Heart left ventricle (tissue), 13 donors: ENCODE data around the gene LY9.

Experiments used
- POLR2A ChIP-seq, 2 donors: fragments of 450-650 bp; IDR thresholded peaks; one replicate each; pipeline ENCODE4 v1.6.1; 2017; ENCODE audit warnings: antibody characterized with exemption in 2 of 2, mild to moderate bottlenecking in 2 of 2, moderate library complexity in 2 of 2
- TF ChIP-seq, protein P1 (sequence below), 12 donors: fragments of 200-600 bp; sonication (generic) in 4 of 12; IDR thresholded peaks; one replicate each; pipeline versions ENCODE4 v1.5.0 to v1.8.0; 2018 to 2022; ENCODE audit warnings: antibody characterized with exemption in 12 of 12, mild to moderate bottlenecking in 5 of 12
- donor health status: ischemic (EF 13 %, LVEDD 7.1; RV severe dilation, severe dysfunction).
- donor health status: DM: no; HTN: yes; CAD: no.
- donor health status: DM: no; HTN: no; CAD: no.
- donor health status: ischemic (EF 25% LVEDD 6.9; RV normal size, moderate dysfunction).
- donor health status: ischemic (EF 25% LVEDD 5.7; RV mildly dilated, moderate dysfunction).
- donor health status: ischemic (EF 35%, LVEDD 5.7; RV mildly dilated, moderate dysfunction).
- donor health status: nonischemic (EF 11% LVEDD 7.7; RV severe dilation, severe dysfunction).
- donor health status: DM: yes; HTN: yes; CAD: no.
- donor health status: PGD.
- donor health status: ischemic (EF 29% LVEDD 5.4; RV normal size, mild dysfunction).
- donor health status: nonischemic (EF 23%, LVEDD 6.1; RV moderate dilation, normal function).

DNA sequence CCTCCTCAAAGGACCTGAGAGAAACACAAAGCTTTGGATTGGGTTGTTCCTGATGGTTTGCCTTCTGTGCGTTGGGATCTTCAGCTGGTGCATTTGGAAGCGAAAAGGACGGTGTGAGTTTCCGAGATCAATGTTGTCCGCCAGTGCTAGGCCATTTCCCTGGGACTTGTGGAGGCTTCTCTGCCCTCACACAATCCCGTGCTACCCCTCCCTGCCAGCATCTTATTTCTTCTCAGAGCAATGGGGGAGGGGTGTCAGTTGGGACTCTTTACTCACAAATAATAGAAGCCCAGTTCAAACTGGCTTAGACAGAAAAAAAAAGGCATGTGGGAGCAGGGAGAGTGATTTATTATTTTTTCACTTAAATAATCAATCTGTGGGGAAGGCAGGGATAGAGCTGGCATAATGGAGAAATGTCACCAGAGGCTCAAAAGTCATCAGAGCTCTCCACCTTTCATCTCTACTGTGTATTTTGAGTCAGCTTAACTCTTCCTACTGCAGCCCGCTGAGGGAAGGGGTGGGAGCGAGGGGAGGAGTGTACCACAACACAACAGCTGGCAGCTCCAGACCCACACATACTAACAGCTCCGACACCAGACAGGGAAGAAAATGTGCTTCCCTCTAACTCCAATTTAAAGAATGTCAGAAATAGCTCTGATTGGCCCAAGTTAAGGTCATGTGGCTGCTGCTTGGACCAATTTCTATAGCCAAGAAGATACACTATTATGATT lies 22.4 kb downstream of the LY9 start:
- TF ChIP-seq, protein P1, sequence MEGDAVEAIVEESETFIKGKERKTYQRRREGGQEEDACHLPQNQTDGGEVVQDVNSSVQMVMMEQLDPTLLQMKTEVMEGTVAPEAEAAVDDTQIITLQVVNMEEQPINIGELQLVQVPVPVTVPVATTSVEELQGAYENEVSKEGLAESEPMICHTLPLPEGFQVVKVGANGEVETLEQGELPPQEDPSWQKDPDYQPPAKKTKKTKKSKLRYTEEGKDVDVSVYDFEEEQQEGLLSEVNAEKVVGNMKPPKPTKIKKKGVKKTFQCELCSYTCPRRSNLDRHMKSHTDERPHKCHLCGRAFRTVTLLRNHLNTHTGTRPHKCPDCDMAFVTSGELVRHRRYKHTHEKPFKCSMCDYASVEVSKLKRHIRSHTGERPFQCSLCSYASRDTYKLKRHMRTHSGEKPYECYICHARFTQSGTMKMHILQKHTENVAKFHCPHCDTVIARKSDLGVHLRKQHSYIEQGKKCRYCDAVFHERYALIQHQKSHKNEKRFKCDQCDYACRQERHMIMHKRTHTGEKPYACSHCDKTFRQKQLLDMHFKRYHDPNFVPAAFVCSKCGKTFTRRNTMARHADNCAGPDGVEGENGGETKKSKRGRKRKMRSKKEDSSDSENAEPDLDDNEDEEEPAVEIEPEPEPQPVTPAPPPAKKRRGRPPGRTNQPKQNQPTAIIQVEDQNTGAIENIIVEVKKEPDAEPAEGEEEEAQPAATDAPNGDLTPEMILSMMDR (IDR thresholded peaks at IDR 0.05): no peak
- no peak for TF ChIP-seq POLR2A (IDR thresholded peaks at IDR 0.05)
